ENCODE data around the gene LPP.

LPP gene

GRCh38 chr3:188217011-188217463 is 63.1 kb downstream of the LPP start:
- no peak overlapping the region for H3K4me2 ChIP-seq (ENCODE audit: insufficient read depth, low read length)
- no peak overlapping the region for H2AFZ ChIP-seq (ENCODE audit: low read depth, low read length)
- no peak overlapping the region for H3K4me3 ChIP-seq (ENCODE audit: low read depth in 1 of 2, low read length in 2 of 2)
- H3K9ac ChIP-seq (ENCODE audit: low read depth, low read length) = no peak overlapping the region
- peaks cover 4% of the 10 kb centered on the region; the same call in 1 of the 2 replicates for H4K20me1 ChIP-seq (ENCODE audit: insufficient read depth, low read length)
- peak overlapping the region; percentile 48 for H3K27ac ChIP-seq (ENCODE audit: low read length)
- 0 out of 2 replicates have a peak, but pooled peaks cover 4% of the 10 kb centered on the region for H3K36me3 ChIP-seq (ENCODE audit: insufficient read depth, low read length)
- H3K4me1 ChIP-seq (ENCODE audit: insufficient read depth, low read length) = peaks cover 12% of the 10 kb centered on the region
- peak; percentile 81 for ATAC-seq (ENCODE audit: insufficient read depth, low read depth)
- no peaks in the 10 kb centered on the region for H3K27me3 ChIP-seq (ENCODE audit: insufficient read depth, low read length, poor library complexity)
- peaks cover 30% of the 10 kb centered on the region for H3K79me2 ChIP-seq (ENCODE audit: insufficient read depth, low read length)
- TF ChIP-seq EZH2 (IDR thresholded peaks at IDR 0.05; ENCODE audit: borderline replicate concordance, low read depth, low read length, severe bottlenecking) (no peak), CTCF (IDR thresholded peaks at IDR 0.05; ENCODE audit: borderline replicate concordance, extremely low read depth, low read length, poor library complexity, severe bottlenecking) (peak; percentile 11)
- peak; percentile 48 for DNase-seq
- H3K9me3 ChIP-seq (ENCODE audit: insufficient read depth, low read length, severe bottlenecking) = no peaks in the 10 kb centered on the region

- Histone ChIP-seq H3K4me1 (ENCODE audit: insufficient read depth, low read length) (peaks cover 12% of the 10 kb centered on the region), H3K9ac (ENCODE audit: low read depth, low read length) (no peak overlapping the region), H3K4me2 (ENCODE audit: insufficient read depth, low read length) (no peak overlapping the region), H3K27me3 (ENCODE audit: insufficient read depth, low read length, poor library complexity) (no peaks in the 10 kb centered on the region), H3K79me2 (ENCODE audit: insufficient read depth, low read length) (peaks cover 29% of the 10 kb centered on the region), H3K4me3 (ENCODE audit: low read depth in 1 of 2, low read length in 2 of 2) (no peak overlapping the region), H3K36me3 (ENCODE audit: insufficient read depth, low read length) (0 out of 2 replicates have a peak, but pooled peaks cover 4% of the 10 kb centered on the region), H2AFZ (ENCODE audit: low read depth, low read length) (no peak overlapping the region), H3K27ac (ENCODE audit: low read length) (no peak overlapping the region), H4K20me1 (ENCODE audit: insufficient read depth, low read length) (peaks cover 4% of the 10 kb centered on the region; the same call in 1 of the 2 replicates), H3K9me3 (ENCODE audit: insufficient read depth, low read length, severe bottlenecking) (no peaks in the 10 kb centered on the region)
- no peak for ATAC-seq (ENCODE audit: insufficient read depth, low read depth)
- TF ChIP-seq EZH2 (IDR thresholded peaks at IDR 0.05; ENCODE audit: borderline replicate concordance, low read depth, low read length, severe bottlenecking) (no peak), CTCF (IDR thresholded peaks at IDR 0.05; ENCODE audit: borderline replicate concordance, extremely low read depth, low read length, poor library complexity, severe bottlenecking) (no peak)
- DNase-seq = no peak
Measured at GRCh38 chr3:188217726-188218125, 63.8 kb downstream of the LPP start.

- peaks cover 12% of the 10 kb centered on the region for H3K4me1 ChIP-seq (ENCODE audit: insufficient read depth, low read length)
- H3K27ac ChIP-seq (ENCODE audit: low read length) = no peak overlapping the region
- H3K9ac ChIP-seq (ENCODE audit: low read depth, low read length) = no peak overlapping the region
- no peak overlapping the region for H2AFZ ChIP-seq (ENCODE audit: low read depth, low read length)
- peaks cover 4% of the 10 kb centered on the region; the same call in 1 of the 2 replicates for H4K20me1 ChIP-seq (ENCODE audit: insufficient read depth, low read length)
- no peak overlapping the region for H3K4me2 ChIP-seq (ENCODE audit: insufficient read depth, low read length)
- H3K4me3 ChIP-seq (ENCODE audit: low read depth in 1 of 2, low read length in 2 of 2) = no peak overlapping the region
- ATAC-seq (ENCODE audit: insufficient read depth, low read depth) (no peak), DNase-seq (no peak)
- TF ChIP-seq CTCF (IDR thresholded peaks at IDR 0.05; ENCODE audit: borderline replicate concordance, extremely low read depth, low read length, poor library complexity, severe bottlenecking) = no peak
- no peak for TF ChIP-seq EZH2 (IDR thresholded peaks at IDR 0.05; ENCODE audit: borderline replicate concordance, low read depth, low read length, severe bottlenecking)
- H3K79me2 ChIP-seq (ENCODE audit: insufficient read depth, low read length) = peaks cover 31% of the 10 kb centered on the region
- 0 out of 2 replicates have a peak, but pooled peaks cover 4% of the 10 kb centered on the region for H3K36me3 ChIP-seq (ENCODE audit: insufficient read depth, low read length)
- no peaks in the 10 kb centered on the region for H3K9me3 ChIP-seq (ENCODE audit: insufficient read depth, low read length, severe bottlenecking)
- H3K27me3 ChIP-seq (ENCODE audit: insufficient read depth, low read length, poor library complexity) = no peaks in the 10 kb centered on the region
Measured at GRCh38 chr3:188218603-188219002, 64.6 kb downstream of the LPP start.

Data from DND-41 (cell line).